Measurements from ENCODE around the gene PCBP3. TPM values are rescaled to one million over a fixed set of nuclear protein-coding genes. Genes with fewer than 3 reads are reported as not detected.

The PCBP3 gene
- total RNA-seq, 1 experiment from 2014 or later, result not detected

GRCh38 chr21:45962531-45963231 is 319.2 kb downstream of the PCBP3 start:
- POLR2A ChIA-PET (ENCODE audit: unreplicated experiment), result no interaction called here
- no peaks in the 10 kb centered on the region for H4K20me1 ChIP-seq (ENCODE audit: insufficient read depth)
- H3K4me2 ChIP-seq, result no peak overlapping the region
- no peaks in the 10 kb centered on the region for H3K36me3 ChIP-seq (ENCODE audit: low read depth)
- TF ChIP-seq EZH2 (IDR thresholded peaks at IDR 0.05; ENCODE audit: low read depth), result no peak
- no peak for TF ChIP-seq CTCF (conservative IDR thresholded peaks at IDR 0.05)
- no TSS peak for BruUV-seq (replicated peaks)
- no peaks in the 10 kb centered on the region for H3K9me2 ChIP-seq (ENCODE audit: insufficient read depth)
- no peak overlapping the region for H3K27ac ChIP-seq
- H3K4me3 ChIP-seq, result no peak overlapping the region
- intact Hi-C loops (cut with micrococcal nuclease; ENCODE audit: unreplicated experiment), result no loop called here
- no peaks in the 10 kb centered on the region for H3F3A ChIP-seq (ENCODE audit: insufficient read depth, low read depth)
- no peaks in the 10 kb centered on the region for H3K4me1 ChIP-seq (replicated peaks; ENCODE audit: insufficient read depth)
- no peak overlapping the region for H2AFZ ChIP-seq
- H3K9me3 ChIP-seq (ENCODE audit: insufficient read depth, low read depth), result no peaks in the 10 kb centered on the region
- no peaks in the 10 kb centered on the region for H3K79me2 ChIP-seq (ENCODE audit: low read depth)
- DNase-seq, result no peak
- H3K27me3 ChIP-seq (ENCODE audit: insufficient read depth, low read depth), result 0 out of 2 replicates have a peak, but pooled peaks cover 11% of the 10 kb centered on the region
- CTCF ChIA-PET, result no interaction called here

- ChIA-PET POLR2A (ENCODE audit: unreplicated experiment) (no interaction called here), CTCF (no interaction called here)
- H3K4me2 ChIP-seq, result no peak overlapping the region
- no peaks in the 10 kb centered on the region for H3K79me2 ChIP-seq (ENCODE audit: low read depth)
- H3K27me3 ChIP-seq (ENCODE audit: insufficient read depth, low read depth), result 0 out of 2 replicates have a peak, but pooled peaks cover 9% of the 10 kb centered on the region
- BruUV-seq (replicated peaks), result no TSS peak
- TF ChIP-seq CTCF (conservative IDR thresholded peaks at IDR 0.05), result no peak
- no peaks in the 10 kb centered on the region for H3F3A ChIP-seq (ENCODE audit: insufficient read depth, low read depth)
- H3K9me2 ChIP-seq (ENCODE audit: insufficient read depth), result no peaks in the 10 kb centered on the region
- no peak overlapping the region for H2AFZ ChIP-seq
- H3K4me3 ChIP-seq, result no peak overlapping the region
- H3K9me3 ChIP-seq (ENCODE audit: insufficient read depth, low read depth), result no peaks in the 10 kb centered on the region
- intact Hi-C loops (cut with micrococcal nuclease; ENCODE audit: unreplicated experiment), result no loop called here
- H3K27ac ChIP-seq, result no peak overlapping the region
- no peak for DNase-seq
- no peaks in the 10 kb centered on the region for H3K36me3 ChIP-seq (ENCODE audit: low read depth)
- H4K20me1 ChIP-seq (ENCODE audit: insufficient read depth), result no peaks in the 10 kb centered on the region
- H3K4me1 ChIP-seq (replicated peaks; ENCODE audit: insufficient read depth), result no peaks in the 10 kb centered on the region
Observed at GRCh38 chr21:45963232-45963570, 319.7 kb downstream of the PCBP3 start.

GRCh38 chr21:45964649-45965048 is 321.1 kb downstream of the PCBP3 start:
- CTCF ChIA-PET, result no interaction called here

More at GRCh38 chr21:45964649-45965048, 321.1 kb downstream of the PCBP3 start:
- no TSS peak for BruUV-seq (replicated peaks)
- no peak for DNase-seq
- no peak for TF ChIP-seq CTCF (conservative IDR thresholded peaks at IDR 0.05)
- no peak for TF ChIP-seq EZH2 (IDR thresholded peaks at IDR 0.05; ENCODE audit: low read depth)
- no peaks in the 10 kb centered on the region for H3K9me3 ChIP-seq (ENCODE audit: insufficient read depth, low read depth)
- H4K20me1 ChIP-seq (ENCODE audit: insufficient read depth), result no peaks in the 10 kb centered on the region
- H3F3A ChIP-seq (ENCODE audit: insufficient read depth, low read depth), result no peaks in the 10 kb centered on the region
- no peak overlapping the region for H2AFZ ChIP-seq
- intact Hi-C loops (cut with micrococcal nuclease; ENCODE audit: unreplicated experiment), result no loop called here
- no peaks in the 10 kb centered on the region for H3K9me2 ChIP-seq (ENCODE audit: insufficient read depth)
- H3K27me3 ChIP-seq (ENCODE audit: insufficient read depth, low read depth), result no peaks in the 10 kb centered on the region
- no peak overlapping the region for H3K4me3 ChIP-seq
- no peaks in the 10 kb centered on the region for H3K36me3 ChIP-seq (ENCODE audit: low read depth)
- H3K4me2 ChIP-seq, result no peak overlapping the region
- no peaks in the 10 kb centered on the region for H3K79me2 ChIP-seq (ENCODE audit: low read depth)
- H3K4me1 ChIP-seq (replicated peaks; ENCODE audit: insufficient read depth), result no peaks in the 10 kb centered on the region
- POLR2A ChIA-PET (ENCODE audit: unreplicated experiment), result no interaction called here
- H3K27ac ChIP-seq, result no peak overlapping the region
